Stimulated activated CD8-positive, alpha-beta memory T cell treated with anti-CD3 and anti-CD28 coated beads, Interleukin-4, amount 100 ng/mL, for 4 hours (primary cell): ENCODE results near the gene H3-3A.
A peak's percentile ranks its signal among the peaks of the same experiment; 100 is the strongest.
"Not testable (repeated sequence)": the region's sequence is repeated elsewhere in the genome, so short reads cannot be mapped to it uniquely, and the experiment has no call there.

Source experiments
- DNase-seq, 2 donors: peaks; one replicate each; pipeline ENCODE4 v3.0.0-alpha.2; 2020; ENCODE audit warnings: low read depth in 2 of 2, low spot score in 1 of 2

The H3-3A gene

DNA sequence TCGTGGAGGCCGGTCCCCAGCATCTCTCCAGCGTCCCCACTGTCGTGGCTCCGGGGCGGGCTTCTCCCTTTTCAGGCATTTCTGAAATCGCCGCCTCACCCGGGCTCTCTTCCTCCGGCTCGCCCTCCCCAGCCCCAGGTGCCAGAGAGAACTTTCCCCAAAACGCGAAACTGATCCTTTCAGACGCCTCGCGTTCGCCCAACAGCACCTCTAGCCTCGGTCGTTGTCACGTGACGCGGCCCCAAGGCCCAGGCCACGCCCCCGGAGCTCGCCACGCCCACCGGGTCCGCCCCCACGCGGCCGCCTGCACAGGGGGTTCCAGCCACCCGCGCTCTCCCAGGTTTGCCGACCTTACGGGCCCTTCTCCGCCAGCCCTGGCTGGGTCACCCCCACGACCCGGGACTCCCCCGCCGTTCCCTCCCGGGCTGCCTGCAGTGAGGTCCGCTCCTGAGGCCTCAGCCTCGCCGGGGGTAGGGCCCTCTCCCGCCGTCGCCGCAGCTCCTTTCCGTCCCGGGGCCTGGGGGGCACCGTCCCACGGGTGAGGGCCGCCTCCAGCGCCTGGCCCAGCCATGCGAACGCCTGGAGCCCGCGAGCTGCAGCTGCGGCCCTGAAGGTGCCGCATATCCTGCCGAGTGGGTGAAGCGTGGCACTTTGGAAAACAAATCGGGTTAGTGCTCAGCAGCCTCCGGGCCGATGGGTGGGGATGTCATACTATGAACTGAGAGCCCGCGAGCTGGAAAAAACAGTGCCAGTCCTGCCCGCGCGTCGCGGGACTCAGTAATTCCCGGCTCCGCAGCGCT lies 21.0 kb downstream of the H3-3A start:
- peak; percentile 84 to 92 for DNase-seq

DNA sequence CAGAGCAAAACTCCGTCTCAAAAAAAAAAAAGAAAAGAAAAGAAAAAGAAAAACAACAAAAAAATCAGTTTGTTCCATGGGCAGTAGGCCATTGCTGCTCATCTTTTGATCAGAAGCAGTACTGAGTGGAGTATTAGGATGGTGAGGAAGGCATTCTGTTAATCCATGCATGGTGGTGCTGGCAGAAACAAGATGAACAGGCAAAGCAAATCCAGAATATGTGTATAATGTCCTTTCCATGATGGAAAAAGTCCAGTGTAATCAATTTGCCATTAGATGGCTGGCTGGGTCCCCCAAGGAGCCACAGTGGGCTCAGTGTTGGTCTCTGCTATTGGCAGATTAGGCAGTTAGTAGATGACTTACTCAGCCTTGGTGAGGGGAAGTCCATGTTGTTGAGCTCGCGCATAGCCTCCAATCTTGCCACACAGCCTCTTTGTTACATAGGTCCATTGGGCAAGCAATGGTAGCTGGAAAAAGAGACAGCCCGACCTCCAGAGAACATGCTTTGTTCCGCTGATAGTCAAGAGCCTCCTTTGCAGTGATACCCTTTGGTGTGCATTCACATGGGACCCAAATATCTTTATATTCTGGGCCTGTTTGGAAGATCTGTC lies 23.3 kb downstream of the H3-3A start:
- no peak for DNase-seq

DNA sequence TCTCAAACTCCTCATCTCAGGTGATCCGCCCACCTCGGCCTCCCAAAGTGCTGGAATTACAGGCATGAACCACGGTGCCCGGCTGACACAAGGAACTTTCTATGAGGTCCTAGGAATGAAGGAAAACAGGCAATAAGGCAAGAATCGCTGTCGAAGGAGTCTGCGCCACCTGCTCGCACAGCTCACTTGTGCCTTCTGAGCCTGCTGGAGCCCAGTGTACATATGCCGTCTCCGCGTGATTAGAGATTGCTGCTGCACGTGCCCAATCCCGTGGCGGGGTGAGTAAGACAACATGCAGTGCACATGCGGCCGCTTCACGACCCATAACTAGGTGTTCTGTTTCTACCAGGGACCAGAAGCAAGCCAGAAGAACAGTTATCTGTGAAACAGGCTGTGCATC lies 24.3 kb downstream of the H3-3A start:
- no peak for DNase-seq

DNA sequence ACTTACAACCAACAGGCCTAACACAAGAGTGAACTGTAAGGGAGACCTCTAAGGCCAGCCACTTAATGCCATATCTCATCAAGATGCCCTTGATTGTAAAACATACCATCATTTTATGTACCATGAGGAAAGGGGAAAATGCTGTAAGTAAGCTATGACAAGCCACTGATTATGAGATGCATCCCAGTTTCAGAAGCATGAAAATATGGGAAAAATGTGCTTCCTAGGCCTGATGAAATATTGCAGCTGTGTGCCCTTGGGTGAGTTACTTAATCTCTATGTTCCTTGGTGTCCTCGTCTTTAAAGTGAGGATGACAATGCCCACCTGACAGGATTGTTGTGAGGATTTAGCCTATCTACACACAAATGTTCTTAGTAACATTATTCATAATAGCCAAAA lies 28.9 kb downstream of the H3-3A start:
- no peak for DNase-seq

DNA sequence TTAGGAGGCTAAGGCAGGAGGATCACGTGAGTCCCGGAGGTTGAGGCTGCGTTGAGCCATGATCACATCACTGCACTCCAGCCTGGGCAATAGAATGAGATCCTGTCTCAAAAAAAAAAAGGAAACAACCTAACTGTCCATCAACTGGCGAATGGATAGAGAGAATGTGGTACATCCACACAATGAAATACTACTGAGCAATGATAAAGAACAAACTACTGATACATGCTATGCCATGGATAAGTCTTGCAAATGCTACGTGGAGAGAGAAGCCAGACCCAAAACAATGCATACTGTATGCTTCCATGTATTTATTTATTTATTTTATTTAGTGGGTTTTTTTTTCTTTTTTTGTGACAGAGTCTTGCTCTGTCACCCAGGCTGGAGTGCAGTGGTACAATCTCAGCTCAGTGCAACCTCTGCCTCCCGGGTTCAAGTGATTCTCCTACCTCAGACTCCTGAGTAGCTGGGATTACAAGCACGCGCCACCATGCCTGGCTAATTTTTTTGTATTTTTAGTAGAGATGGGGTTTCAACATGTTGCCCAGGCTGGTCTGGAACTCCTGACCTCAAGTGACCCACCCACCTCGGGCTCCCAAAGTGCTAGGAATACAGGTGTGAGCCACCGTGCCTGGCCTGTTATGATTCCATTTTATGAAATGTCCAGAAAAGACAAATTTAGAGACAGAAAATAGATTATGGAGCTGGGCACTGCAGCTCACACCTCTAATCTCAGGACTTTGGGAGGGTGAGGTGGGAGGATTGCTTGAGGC lies 29.7 kb downstream of the H3-3A start:
- not testable (repeated sequence) for DNase-seq

DNA sequence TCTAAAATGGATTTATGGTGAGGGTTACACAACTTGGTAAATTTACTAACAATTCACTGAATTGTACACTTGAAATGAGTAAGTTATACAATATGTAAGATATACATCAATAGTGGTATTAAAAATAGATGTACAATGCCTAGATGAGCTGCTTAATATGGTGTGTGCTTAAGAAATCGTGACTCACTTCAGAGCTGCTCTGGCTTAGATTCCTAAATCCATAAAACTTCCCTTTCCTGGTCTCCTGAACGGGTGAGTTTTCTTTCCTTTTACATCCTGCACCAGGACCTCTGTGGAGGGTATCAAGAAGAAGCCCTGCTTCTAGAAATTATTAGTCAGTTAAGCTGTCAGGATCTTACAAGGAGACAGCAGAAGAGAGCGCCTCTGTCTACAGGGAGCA lies 30.4 kb downstream of the H3-3A start:
- DNase-seq, result no peak

DNA sequence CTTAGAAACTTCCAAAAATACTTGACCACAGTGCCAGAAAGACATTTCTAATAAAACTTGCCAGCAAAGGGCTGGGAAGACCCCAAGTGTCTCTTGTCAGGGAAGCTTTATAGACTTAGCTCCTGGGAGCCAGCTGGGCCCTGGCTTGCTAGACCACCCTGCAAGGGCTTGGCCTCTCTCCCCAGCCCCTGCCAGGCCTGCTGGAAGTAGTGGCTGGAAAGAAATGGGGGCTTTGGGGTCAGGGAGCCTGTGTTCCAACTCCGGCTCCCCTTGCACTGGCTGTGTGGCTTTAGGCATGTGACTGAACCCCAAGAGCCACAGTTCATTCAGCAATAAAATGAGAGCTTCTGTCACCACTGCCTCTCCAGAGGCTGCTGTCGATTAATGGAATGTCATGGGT lies 31.1 kb downstream of the H3-3A start:
- no peak for DNase-seq

DNA sequence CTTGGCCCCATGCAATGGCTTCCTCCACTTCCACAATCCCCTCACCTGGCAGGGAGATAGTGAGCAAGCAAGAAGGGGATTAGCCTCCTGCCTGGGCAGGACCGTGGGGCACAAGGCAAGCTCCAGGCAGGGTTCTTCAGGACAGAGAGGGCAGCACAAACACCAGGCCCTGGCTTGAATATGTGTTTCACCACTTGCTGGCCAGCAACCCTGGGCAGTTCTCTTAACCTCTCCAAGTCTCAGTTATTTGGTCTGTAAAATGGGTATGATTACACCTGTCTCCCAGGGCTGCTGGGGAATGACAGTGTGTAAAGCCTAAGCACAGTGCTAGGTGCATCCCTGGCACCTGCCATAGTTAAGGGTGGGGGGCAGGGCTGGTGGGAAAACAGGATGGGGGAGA lies 31.9 kb downstream of the H3-3A start:
- DNase-seq, result no peak

DNA sequence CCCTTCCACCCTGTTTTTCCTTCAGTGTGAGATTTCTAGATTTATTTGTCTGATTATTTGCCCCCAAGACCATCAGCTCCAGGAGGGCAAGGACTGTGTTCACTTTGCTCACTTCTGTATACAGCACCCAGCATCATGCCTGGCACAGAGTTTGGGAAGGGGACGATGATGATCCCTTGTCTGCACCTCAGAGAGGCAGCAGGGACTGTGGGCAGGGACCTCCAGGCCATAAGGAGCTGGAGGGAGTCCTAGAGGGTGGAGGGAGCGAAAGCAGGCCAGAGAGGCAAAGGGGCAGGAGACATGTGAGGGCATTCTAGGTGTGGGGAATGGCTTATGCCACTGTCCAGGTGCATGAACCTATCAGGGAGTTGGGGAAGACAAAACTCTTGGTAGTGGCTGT lies 32.8 kb downstream of the H3-3A start:
- DNase-seq, result no peak

DNA sequence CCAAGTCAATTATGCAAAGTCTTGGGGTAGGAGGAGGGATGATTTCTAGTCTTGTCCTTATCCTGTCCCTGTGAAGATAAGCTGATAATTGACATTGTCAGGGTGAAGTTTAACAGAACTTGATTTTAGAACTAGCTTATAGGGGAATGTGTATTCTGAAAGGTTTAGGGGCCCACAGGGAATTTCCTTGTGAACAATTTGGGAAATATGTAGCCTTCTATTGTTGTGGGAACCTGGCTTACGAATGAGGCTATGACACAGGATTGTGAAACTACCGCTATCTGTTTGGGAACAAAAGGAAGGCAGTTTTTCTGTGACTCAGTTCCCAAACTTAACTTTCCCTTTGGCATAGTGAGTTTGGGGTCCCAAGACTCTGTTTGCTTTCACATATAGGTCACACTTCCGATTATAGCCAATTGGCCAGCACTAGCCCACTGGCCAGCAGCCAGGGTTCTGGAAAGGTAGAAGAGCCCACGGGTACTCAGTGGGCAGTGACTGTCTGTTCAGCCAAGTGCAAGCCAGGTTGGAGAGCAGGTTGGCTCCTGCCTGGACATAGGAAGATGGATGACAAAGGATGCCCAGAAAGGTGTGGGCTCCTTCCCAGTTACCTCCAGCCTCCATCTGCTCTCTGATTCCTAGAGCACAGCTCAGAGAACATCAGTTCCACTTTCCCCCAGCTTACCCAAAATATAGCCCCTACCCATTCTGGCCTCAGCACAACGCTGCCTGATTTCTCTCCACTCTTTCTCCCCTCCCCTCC lies 35.5 kb downstream of the H3-3A start:
- DNase-seq, result no peak

DNA sequence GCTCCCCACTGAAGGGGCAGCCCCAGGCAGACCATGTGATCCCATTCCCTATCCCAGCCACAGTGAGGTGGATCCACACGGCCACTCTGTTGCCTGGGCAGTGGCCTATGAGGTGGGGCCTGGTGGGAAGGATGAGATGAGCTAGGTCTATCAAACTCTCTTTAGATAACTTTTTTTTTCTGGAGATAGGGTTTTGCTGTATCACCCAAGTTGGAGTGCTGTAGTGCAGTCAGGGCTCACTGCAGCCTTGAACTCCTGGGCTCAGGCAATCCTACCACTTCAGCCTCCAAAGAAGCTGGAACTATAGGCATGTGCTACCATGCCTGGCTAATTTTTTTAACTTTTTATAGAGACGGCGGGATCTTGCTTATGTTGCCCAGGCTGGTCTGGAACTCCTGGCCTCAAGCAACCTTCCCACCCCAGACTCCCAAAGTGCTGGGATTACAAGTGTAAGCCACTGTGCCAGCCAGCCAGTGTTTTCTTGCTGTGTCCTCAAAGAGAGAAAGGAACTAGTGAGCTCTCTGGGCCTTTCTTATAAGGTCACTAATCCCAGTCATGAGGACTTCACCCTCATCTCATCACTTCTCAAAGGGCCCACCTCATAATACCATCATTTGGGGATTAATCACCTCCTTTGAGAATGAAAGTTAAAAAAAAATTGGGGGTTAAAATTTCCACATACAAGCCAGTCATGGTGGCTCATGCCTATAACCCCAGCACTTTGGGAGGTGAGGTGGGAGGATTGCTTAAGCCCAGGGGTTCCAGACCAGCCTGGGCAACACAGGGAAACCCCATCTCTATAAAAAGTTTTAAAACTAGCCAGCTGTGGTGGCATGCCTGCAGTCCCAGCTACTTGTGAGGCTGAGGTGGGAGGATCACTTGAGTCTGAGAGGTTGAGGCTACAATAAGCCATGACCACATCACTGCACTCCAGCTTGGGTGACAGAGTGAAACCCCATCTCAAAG lies 36.6 kb downstream of the H3-3A start:
- DNase-seq, result no peak

DNA sequence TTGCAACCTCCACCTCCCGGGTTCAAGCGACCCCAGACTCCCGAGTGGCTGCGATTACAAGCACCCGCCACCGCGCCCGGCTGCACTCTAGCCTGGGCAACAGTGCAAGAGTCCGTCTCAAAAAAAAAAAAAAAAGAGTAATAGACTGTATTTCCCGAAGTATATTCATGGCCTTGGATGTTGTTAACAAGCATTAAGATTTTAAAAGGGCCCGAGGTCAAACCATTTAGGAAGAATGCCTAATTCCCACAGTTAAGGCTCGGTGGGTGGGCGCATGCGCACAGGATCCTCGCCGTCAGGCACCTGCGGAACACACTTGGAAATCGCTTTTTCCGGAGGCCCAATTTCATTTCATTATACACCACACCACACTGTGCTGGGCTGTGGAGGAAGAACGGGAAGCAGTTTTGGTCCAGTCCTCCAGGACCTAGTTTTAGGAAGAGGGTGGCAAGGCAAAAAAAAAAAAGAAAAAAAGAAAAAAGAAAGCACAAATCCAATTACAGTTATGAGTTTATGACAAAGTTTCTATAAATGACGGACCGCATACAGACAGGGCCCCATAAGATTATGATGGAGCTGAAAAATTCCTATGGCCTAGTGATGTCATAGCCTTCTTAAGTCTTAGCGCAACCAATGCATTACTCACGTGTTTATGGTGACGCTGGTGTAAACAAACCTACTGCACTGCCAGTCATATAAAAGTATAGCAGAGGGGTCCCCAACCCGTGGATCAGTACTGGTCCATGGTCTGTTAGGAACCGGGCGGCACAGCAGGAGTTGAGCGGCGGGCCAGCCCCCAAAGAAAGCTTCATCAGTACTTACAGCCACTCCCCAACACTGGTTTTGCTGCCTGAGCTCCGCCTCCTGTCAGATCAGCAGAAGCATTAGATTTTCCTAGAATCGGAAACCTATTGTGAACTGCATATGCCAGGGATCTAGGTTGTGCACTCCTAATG lies 38.2 kb downstream of the H3-3A start:
- DNase-seq, result no peak

DNA sequence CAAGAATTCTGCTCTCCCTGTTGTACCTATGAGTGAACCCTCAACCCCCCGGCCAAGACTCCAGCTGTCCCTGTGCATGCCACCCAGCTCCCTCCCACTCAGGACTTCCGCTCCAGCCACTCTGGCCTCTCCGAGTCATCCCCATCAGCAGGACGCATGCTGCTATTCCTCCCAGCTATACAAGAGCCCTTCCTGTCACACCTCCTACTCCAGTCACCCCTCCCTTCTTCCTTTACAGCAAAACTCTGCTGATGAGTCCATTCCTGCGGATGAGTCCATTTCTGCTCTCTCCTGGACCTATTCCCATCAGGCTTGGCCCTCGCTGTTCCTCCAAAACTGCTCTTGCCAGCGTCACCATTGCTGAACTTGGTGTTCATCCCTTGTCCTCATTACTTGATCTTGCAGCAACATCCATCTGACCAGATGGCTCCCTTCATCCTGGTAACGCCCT lies 42.2 kb downstream of the H3-3A start:
- no peak for DNase-seq

DNA sequence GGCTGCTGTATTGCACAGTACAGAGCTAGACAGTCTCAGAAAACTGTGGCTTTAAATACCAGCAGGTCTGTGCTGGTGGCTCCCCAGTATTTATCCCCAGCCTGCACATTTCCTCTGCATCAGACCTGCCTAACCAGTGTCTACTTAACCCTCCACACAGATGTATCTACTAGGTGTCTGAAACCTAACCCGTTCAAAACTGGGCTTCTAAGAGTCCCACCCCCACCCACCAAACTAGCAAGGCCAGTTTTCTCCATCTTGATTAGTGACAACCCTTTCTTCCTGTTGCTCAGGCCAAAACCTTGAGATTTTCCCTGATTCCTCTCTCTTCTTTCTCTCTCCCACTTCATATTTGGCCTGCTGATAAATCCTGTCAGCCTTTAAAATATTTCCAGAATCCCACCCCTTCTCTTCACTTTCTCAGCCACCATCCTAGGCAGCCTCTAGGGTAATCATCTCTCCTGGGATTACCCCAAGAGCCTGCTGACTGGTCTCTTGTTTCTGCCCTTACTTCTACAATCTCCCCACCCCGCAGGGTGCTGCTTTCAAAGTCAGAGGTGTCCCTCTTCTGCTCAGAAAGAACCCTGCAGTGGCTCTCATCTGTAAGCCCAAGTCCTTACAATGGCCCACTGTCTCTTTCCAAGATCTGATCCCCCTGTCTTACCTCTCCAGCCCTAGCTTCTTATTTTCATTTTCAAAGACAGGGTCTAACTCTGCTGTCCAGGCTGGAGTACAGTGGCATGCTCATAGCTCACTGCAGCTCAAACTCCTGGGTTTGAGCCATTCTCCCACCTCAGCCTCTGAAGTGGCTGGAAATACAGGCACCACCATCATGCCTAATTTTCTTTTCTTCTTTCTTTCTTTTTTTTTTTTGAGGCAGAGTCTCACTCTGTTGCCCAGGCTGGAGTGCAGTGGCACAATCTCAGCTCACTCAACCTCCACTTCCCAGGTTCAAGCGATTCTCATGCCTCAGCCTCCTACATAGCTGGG lies 45.2 kb downstream of the H3-3A start:
- DNase-seq, result no peak

DNA sequence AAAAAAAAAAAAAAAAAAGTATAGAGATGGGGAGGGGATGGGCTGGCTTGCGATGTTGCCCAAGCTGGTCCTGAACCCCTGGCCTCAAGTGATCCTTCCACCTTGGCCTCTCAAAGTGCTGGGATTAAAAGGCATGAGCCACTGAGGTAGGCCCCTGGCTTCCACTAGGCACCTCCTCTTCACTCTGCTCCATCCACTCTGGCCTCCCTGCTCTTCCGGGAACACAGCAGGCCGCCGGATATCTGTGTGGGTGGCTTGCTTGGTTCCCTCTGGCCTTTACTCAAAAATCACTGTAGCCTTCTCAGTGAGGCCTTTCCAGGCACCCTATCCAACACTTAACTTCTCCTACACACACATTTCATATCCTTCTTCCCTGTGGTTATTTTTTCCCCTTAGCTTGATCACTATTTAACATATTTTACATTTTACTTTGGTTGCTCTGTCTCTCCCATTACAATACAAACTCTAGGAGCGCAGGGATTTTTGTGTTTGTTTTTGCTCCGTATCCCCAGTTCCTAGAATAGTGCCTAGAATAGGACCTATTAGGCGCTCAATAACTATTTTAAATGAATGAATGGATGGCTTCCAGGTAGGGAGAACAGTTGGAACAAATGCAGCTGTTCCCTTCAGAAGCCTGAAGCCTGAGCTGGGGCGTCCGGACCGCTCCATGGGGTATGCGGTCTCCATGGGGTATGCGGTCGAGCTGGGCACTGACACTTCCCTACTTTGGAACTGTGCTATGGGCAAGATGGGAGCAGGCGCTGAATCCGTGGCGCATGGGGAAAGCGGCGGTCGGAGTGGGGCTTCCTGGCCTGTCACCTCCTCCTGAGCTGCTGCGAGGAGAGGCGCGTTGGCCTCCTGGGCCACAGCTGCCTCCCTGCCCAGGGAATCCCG lies 46.7 kb downstream of the H3-3A start:
- no peak for DNase-seq

DNA sequence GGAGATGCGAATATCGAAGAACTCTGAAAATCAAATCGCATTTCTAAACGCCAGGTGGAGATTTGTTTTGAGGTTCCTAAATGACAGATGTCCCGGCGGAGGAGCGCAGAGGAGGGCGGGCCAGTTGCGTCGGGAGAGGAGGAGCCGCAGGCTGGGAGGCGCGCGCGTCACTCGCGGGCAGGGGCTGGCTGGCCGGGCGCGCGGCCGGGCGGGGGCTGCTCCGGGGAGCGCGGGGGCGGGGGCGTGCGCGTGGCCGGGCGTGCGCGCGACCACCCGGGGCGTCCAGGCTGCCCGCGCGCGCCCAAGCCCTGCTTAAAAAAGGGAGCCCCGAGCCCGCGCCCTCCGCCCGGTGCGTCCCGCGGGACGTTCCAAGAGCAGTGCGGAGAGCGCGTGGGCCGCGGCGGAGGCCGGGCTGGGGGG lies 47.3 kb downstream of the H3-3A start:
- DNase-seq, result peak in 1 of 2 donors; percentile 64
